Measurements from ENCODE around the gene BUB3. TPM values are rescaled to one million over a fixed set of nuclear protein-coding genes. Genes with fewer than 3 reads are reported as not detected.

BUB3 gene
- total RNA-seq, 1 donor from 2014 or later, result 36.5 TPM

GRCh38 chr10:123140983-123141390 is 13.2 kb upstream of the BUB3 start:
- peaks cover 97 to 100% (median 98%) of the 10 kb centered on the region in 3 donors for H3K27me3 ChIP-seq (ENCODE audit: control insufficient read depth in 3 of 3, insufficient read depth in 3 of 3, low read length in 3 of 3)
- H3K4me1 ChIP-seq (ENCODE audit: control insufficient read depth in 3 of 3, insufficient read depth in 3 of 3, low read length in 3 of 3), result peaks cover 13 to 35% (median 20%) of the 10 kb centered on the region in 3 donors
- H3K9ac ChIP-seq (ENCODE audit: low read depth in 1 of 3, low read length in 3 of 3), result no peak overlapping the region

GRCh38 chr10:123141791-123142700 is 12.2 kb upstream of the BUB3 start:
- Histone ChIP-seq H3K27me3 (ENCODE audit: control insufficient read depth in 3 of 3, insufficient read depth in 3 of 3, low read length in 3 of 3) (peaks cover 97 to 98% (median 97%) of the 10 kb centered on the region in 3 donors), H3K36me3 (ENCODE audit: control insufficient read depth in 3 of 3, insufficient read depth in 3 of 3, low read length in 3 of 3) (no peaks in the 10 kb centered on the region), H3K4me3 (ENCODE audit: low read length in 3 of 3) (no peak overlapping the region), H3K9me3 (ENCODE audit: control insufficient read depth in 3 of 3, low read length in 3 of 3) (no peaks in the 10 kb centered on the region), H3K4me1 (ENCODE audit: control insufficient read depth in 3 of 3, insufficient read depth in 3 of 3, low read length in 3 of 3) (peaks cover 10 to 32% (median 17%) of the 10 kb centered on the region in 3 donors), H3K27ac (ENCODE audit: low read depth, low read length) (no peak overlapping the region), H3K9ac (ENCODE audit: low read depth in 1 of 3, low read length in 3 of 3) (no peak overlapping the region)

More at GRCh38 chr10:123140983-123141390, 13.2 kb upstream of the BUB3 start:
- Histone ChIP-seq H3K4me3 (ENCODE audit: low read length in 3 of 3) (no peak overlapping the region), H3K9me3 (ENCODE audit: control insufficient read depth in 3 of 3, low read length in 3 of 3) (no peaks in the 10 kb centered on the region), H3K36me3 (ENCODE audit: control insufficient read depth in 3 of 3, insufficient read depth in 3 of 3, low read length in 3 of 3) (no peaks in the 10 kb centered on the region), H3K27ac (ENCODE audit: low read depth, low read length) (no peak overlapping the region)

- peaks cover 3 to 25% (median 11%) of the 10 kb centered on the region in 3 donors for H3K4me1 ChIP-seq (ENCODE audit: control insufficient read depth in 3 of 3, insufficient read depth in 3 of 3, low read length in 3 of 3)
- no peak overlapping the region for H3K4me3 ChIP-seq (ENCODE audit: low read length in 3 of 3)
- peaks cover 97 to 98% (median 97%) of the 10 kb centered on the region in 3 donors for H3K27me3 ChIP-seq (ENCODE audit: control insufficient read depth in 3 of 3, insufficient read depth in 3 of 3, low read length in 3 of 3)
- H3K36me3 ChIP-seq (ENCODE audit: control insufficient read depth in 3 of 3, insufficient read depth in 3 of 3, low read length in 3 of 3), result no peaks in the 10 kb centered on the region
- H3K9me3 ChIP-seq (ENCODE audit: control insufficient read depth in 3 of 3, low read length in 3 of 3), result no peaks in the 10 kb centered on the region
- H3K9ac ChIP-seq (ENCODE audit: low read depth in 1 of 3, low read length in 3 of 3), result no peak overlapping the region
- no peak overlapping the region for H3K27ac ChIP-seq (ENCODE audit: low read depth, low read length)
These were observed 11.5 kb upstream of the BUB3 start for GRCh38 chr10:123142701-123143161.

GRCh38 chr10:123143162-123143824 is 10.9 kb upstream of the BUB3 start:
- Histone ChIP-seq H3K27ac (ENCODE audit: low read depth, low read length) (no peak overlapping the region), H3K4me3 (ENCODE audit: low read length in 3 of 3) (no peak overlapping the region), H3K36me3 (ENCODE audit: control insufficient read depth in 3 of 3, insufficient read depth in 3 of 3, low read length in 3 of 3) (no peaks in the 10 kb centered on the region), H3K9ac (ENCODE audit: low read depth in 1 of 3, low read length in 3 of 3) (no peak overlapping the region), H3K27me3 (ENCODE audit: control insufficient read depth in 3 of 3, insufficient read depth in 3 of 3, low read length in 3 of 3) (peaks cover 96 to 99% (median 97%) of the 10 kb centered on the region in 3 donors), H3K4me1 (ENCODE audit: control insufficient read depth in 3 of 3, insufficient read depth in 3 of 3, low read length in 3 of 3) (peaks cover 3 to 24% (median 11%) of the 10 kb centered on the region in 3 donors), H3K9me3 (ENCODE audit: control insufficient read depth in 3 of 3, low read length in 3 of 3) (no peaks in the 10 kb centered on the region)

- H3K27me3 ChIP-seq (ENCODE audit: control insufficient read depth in 3 of 3, insufficient read depth in 3 of 3, low read length in 3 of 3), result peaks cover 96 to 99% (median 98%) of the 10 kb centered on the region in 3 donors
These were observed 10.4 kb upstream of the BUB3 start for GRCh38 chr10:123143825-123144168.

GRCh38 chr10:123144697-123145541 is 9.3 kb upstream of the BUB3 start:
- no peak overlapping the region for H3K4me3 ChIP-seq (ENCODE audit: low read length in 3 of 3)
- no peaks in the 10 kb centered on the region for H3K36me3 ChIP-seq (ENCODE audit: control insufficient read depth in 3 of 3, insufficient read depth in 3 of 3, low read length in 3 of 3)
- H3K27ac ChIP-seq (ENCODE audit: low read depth, low read length), result no peak overlapping the region
- peaks cover 96 to 99% (median 98%) of the 10 kb centered on the region in 3 donors for H3K27me3 ChIP-seq (ENCODE audit: control insufficient read depth in 3 of 3, insufficient read depth in 3 of 3, low read length in 3 of 3)
- no peaks in the 10 kb centered on the region for H3K9me3 ChIP-seq (ENCODE audit: control insufficient read depth in 3 of 3, low read length in 3 of 3)
- no peak overlapping the region for H3K9ac ChIP-seq (ENCODE audit: low read depth in 1 of 3, low read length in 3 of 3)
- H3K4me1 ChIP-seq (ENCODE audit: control insufficient read depth in 3 of 3, insufficient read depth in 3 of 3, low read length in 3 of 3), result peaks cover 4 to 35% (median 13%) of the 10 kb centered on the region in 3 donors

More at GRCh38 chr10:123143825-123144168, 10.4 kb upstream of the BUB3 start:
- H3K36me3 ChIP-seq (ENCODE audit: control insufficient read depth in 3 of 3, insufficient read depth in 3 of 3, low read length in 3 of 3), result no peaks in the 10 kb centered on the region
- H3K9ac ChIP-seq (ENCODE audit: low read depth in 1 of 3, low read length in 3 of 3), result no peak overlapping the region
- no peak overlapping the region for H3K27ac ChIP-seq (ENCODE audit: low read depth, low read length)
- H3K4me3 ChIP-seq (ENCODE audit: low read length in 3 of 3), result no peak overlapping the region
- peaks cover 3 to 29% (median 13%) of the 10 kb centered on the region in 3 donors for H3K4me1 ChIP-seq (ENCODE audit: control insufficient read depth in 3 of 3, insufficient read depth in 3 of 3, low read length in 3 of 3)
- no peaks in the 10 kb centered on the region for H3K9me3 ChIP-seq (ENCODE audit: control insufficient read depth in 3 of 3, low read length in 3 of 3)

GRCh38 chr10:123145542-123146012 is 8.6 kb upstream of the BUB3 start:
- Histone ChIP-seq H3K4me3 (ENCODE audit: low read length in 3 of 3) (no peak overlapping the region), H3K27ac (ENCODE audit: low read depth, low read length) (no peak overlapping the region), H3K36me3 (ENCODE audit: control insufficient read depth in 3 of 3, insufficient read depth in 3 of 3, low read length in 3 of 3) (no peaks in the 10 kb centered on the region), H3K9ac (ENCODE audit: low read depth in 1 of 3, low read length in 3 of 3) (no peak overlapping the region), H3K27me3 (ENCODE audit: control insufficient read depth in 3 of 3, insufficient read depth in 3 of 3, low read length in 3 of 3) (peaks cover 96 to 100% (median 98%) of the 10 kb centered on the region in 3 donors), H3K9me3 (ENCODE audit: control insufficient read depth in 3 of 3, low read length in 3 of 3) (no peaks in the 10 kb centered on the region), H3K4me1 (ENCODE audit: control insufficient read depth in 3 of 3, insufficient read depth in 3 of 3, low read length in 3 of 3) (peaks cover 8 to 38% (median 17%) of the 10 kb centered on the region in 3 donors)

- H3K9me3 ChIP-seq (ENCODE audit: control insufficient read depth in 3 of 3, low read length in 3 of 3), result no peaks in the 10 kb centered on the region
- peak overlapping the region in 1 of 3 donors; percentile 25 for H3K9ac ChIP-seq (ENCODE audit: low read depth in 1 of 3, low read length in 3 of 3)
- H3K4me3 ChIP-seq (ENCODE audit: low read length in 3 of 3), result peak overlapping the region in 1 of 3 donors; percentile 13
- H3K27me3 ChIP-seq (ENCODE audit: control insufficient read depth in 3 of 3, insufficient read depth in 3 of 3, low read length in 3 of 3), result peaks cover 96 to 100% (median 98%) of the 10 kb centered on the region in 3 donors
- no peak overlapping the region for H3K27ac ChIP-seq (ENCODE audit: low read depth, low read length)
- H3K4me1 ChIP-seq (ENCODE audit: control insufficient read depth in 3 of 3, insufficient read depth in 3 of 3, low read length in 3 of 3), result peaks cover 14 to 45% (median 24%) of the 10 kb centered on the region in 3 donors
- H3K36me3 ChIP-seq (ENCODE audit: control insufficient read depth in 3 of 3, insufficient read depth in 3 of 3, low read length in 3 of 3), result no peaks in the 10 kb centered on the region
These were observed 7.9 kb upstream of the BUB3 start for GRCh38 chr10:123146013-123146893.
